Ovary (tissue), 10 donors: ENCODE results near the gene BORCS6. TPM values are rescaled to one million over a fixed set of nuclear protein-coding genes. Genes with fewer than 3 reads are reported as not detected.

ENCODE experiments used
- DNase-seq, 5 donors: peaks; one replicate each; pipeline ENCODE4 v3.0.0-alpha.2; 2019 to 2020
- H3K27ac ChIP-seq, 2 donors: fragments of 200-600 bp; one replicate each; pipeline versions ENCODE4 v1.5.1 to v1.8.0; 2019 to 2022
- H3K27me3 ChIP-seq: fragments of 200-600 bp; one replicate; pipeline ENCODE4 v1.8.0; 2022
- H3K36me3 ChIP-seq: fragments of 200-600 bp; sonication (generic); one replicate; pipeline ENCODE4 v1.5.1; 2019
- H3K4me1 ChIP-seq: one replicate; pipeline ENCODE4 v1.8.1; 2013; ENCODE audit warnings: mild to moderate bottlenecking, moderate library complexity; ENCODE audit not compliant: insufficient read depth
- H3K4me3 ChIP-seq: fragments of 200-600 bp; sonication (generic); one replicate; pipeline ENCODE4 v1.5.1; 2017
- H3K9me3 ChIP-seq, 2 donors: fragments of 200-600 bp in 1 of 2; sonication (generic) in 1 of 2; one replicate each; pipeline versions ENCODE4 v1.5.1 to v1.8.1; 2013 to 2019; ENCODE audit warnings: mild to moderate bottlenecking in 1 of 2, moderate library complexity in 1 of 2
- CTCF ChIP-seq, 3 donors: fragments of 450-650 bp in 2 of 3; fragments of 200-600 bp in 1 of 3; IDR thresholded peaks; one replicate each; pipeline versions ENCODE4 v1.5.1 to v1.8.0; 2016 to 2022; ENCODE audit warnings: antibody characterized with exemption in 3 of 3, mild to moderate bottlenecking in 1 of 3
- EP300 ChIP-seq: sonication (generic); formaldehyde crosslinking; IDR thresholded peaks from one replicate; pipeline ENCODE4 v1.6.1; 2017; ENCODE audit warnings: antibody characterized with exemption
- POLR2A ChIP-seq: fragments of 450-650 bp; IDR thresholded peaks from one replicate; pipeline ENCODE4 v1.6.1; 2017; ENCODE audit warnings: antibody characterized with exemption, mild to moderate bottlenecking, moderate library complexity
- WGBS, 3 donors: extraction: QIAGEN DNeasy Blood & Tissue Kit in 1 of 3; methylation state at CpG; one replicate each; pipeline versions ENCODE4 v1.1.5 to v1.1.7; 2013 to 2017; 5-methylcytosine and 5-hydroxymethylcytosine counted together
- intact Hi-C, 4 donors: fragments of 100-400 bp; cut with DNase I; formaldehyde crosslinking; loops; one replicate each; pipeline versions ENCODE4 v1.11.0 to v1.15.1; 2022 to 2023
- long read RNA-seq, 3 donors: library from polyadenylated mRNA in 2 of 3; unstranded in 2 of 3; transcript quantifications; one replicate each; pipeline ENCODE4 v2.0.0 and lab custom pipeline, GENCODE V29; 2021 to 2026
- polyA plus RNA-seq, 2 donors: library from polyadenylated mRNA; stranded (reverse); fragments of 200-250 nt in 1 of 2; fragments of 350-450 nt in 1 of 2; fragmentation: Illumina TruSeq in 1 of 2; extraction: RNeasy Lipid Tissue Mini Kit (QIAGEN cat#74804) in 1 of 2; gene quantifications; one replicate each; pipeline ENCODE4 v1.2.3, GENCODE V29; 2013 to 2014
- total RNA-seq, 7 donors: library from RNA; depleted of rRNA in 2 of 7; stranded (reverse); fragments of >200 nt in 2 of 7; fragmentation: NEBNext Ultra II Directional in 3 of 7; extraction: Animal tissue kit (Norgen Biotek cat#: 25700) in 3 of 7; gene quantifications; one replicate each; pipeline versions ENCODE4 v1.1.0 to v1.2.4, GENCODE V29; 2016 to 2023
- donor health status: DM: no; HTN: no; CAD: no; lungs with moderate emphysema.
- donor health status: DM: no; HTN: no; CAD: no.
- donor health status: Bipolar disorder and iron deficiency.
- donor health status: DM: yes; HTN: yes; CAD: no.
- donor health status: DM: no; HTN: no; CAD: no.
- donor health status: DM: yes; HTN: yes; CAD: no.

The BORCS6 gene
- total RNA-seq (1 to 10 TPM; 5.5 to 7.2 (median 6.7) TPM), polyA plus RNA-seq (1 to 10 TPM; 1.3 to 7.2 TPM)
- long read RNA-seq, donor 1, transcript BORCS6-201 (1 exons, 2,575 nt), result major isoform, 126 of 126 reads
- long read RNA-seq, donor 1, partial matches to known transcripts, result 0 of 126 reads
- long read RNA-seq, donor 1, other reads (novel, unspliced or antisense), result 0 of 126 reads
- long read RNA-seq, donor 2, partial matches to known transcripts, result 0 of 2 reads
- long read RNA-seq, donor 2, other reads (novel, unspliced or antisense), result 0 of 2 reads
- long read RNA-seq, donor 3, transcript BORCS6-201 (1 exons, 2,575 nt), result major isoform, 20 of 20 reads
- long read RNA-seq, donor 3, partial matches to known transcripts, result 0 of 20 reads
- long read RNA-seq, donor 3, other reads (novel, unspliced or antisense), result 0 of 20 reads

GRCh38 chr17:8189711-8190477 is at the start of gene BORCS6:
TSS of gene BORCS6 (minus strand) at chr17:8190180. CDS start at chr17:8190140, 40 bp downstream.
- H3K4me3 ChIP-seq, result peak within 1 kb of the TSS; percentile 97
- intact Hi-C loops, result loop anchor here (2.0 to 10.0 kb wide), 5 partner anchors 32 to 1175 kb away; partner anchors contain the start of genes HES7 (in 1 of the 4) and RNASEK (in 1 of the 4)

GRCh38 chr17:8237886-8238285 is 47.9 kb upstream of the BORCS6 start:
- TF ChIP-seq EP300, result no peak
- 87 to 92% (median 90%) methylated on average over 4 of the region's 4 CpGs for whole genome bisulfite sequencing, 3 donors
- H3K4me1 ChIP-seq, result no peaks in the 10 kb centered on the region
- intact Hi-C loops, result no loop called here
- H3K36me3 ChIP-seq, result no peaks in the 10 kb centered on the region
- no peak overlapping the region for H3K4me3 ChIP-seq
- H3K27ac ChIP-seq, result no peak overlapping the region
- H3K27me3 ChIP-seq, result no peaks in the 10 kb centered on the region
- no peaks in the 10 kb centered on the region for H3K9me3 ChIP-seq
- DNase-seq, result no peak

More at GRCh38 chr17:8189711-8190477, at the start of gene BORCS6:
- Histone ChIP-seq H3K36me3 (no peaks in the 10 kb centered on the region), H3K4me1 (peaks cover 16% of the 10 kb centered on the region), H3K27me3 (no peaks in the 10 kb centered on the region), H3K27ac (peak within 1 kb of the TSS; percentile 72 to 84), H3K9me3 (no peaks in the 10 kb centered on the region)
- WGBS, 3 donors, result 0 to 1% (median 0%) methylated on average over 40 to 70 of the region's 70 CpGs
- DNase-seq, result peak; percentile 94 to 97 (median 95)
- TF ChIP-seq EP300 (no peak), CTCF (IDR thresholded peaks at IDR 0.05) (no peak), POLR2A (peak; percentile 82)

GRCh38 chr17:8237175-8237574 is 47.2 kb upstream of the BORCS6 start:
- H3K36me3 ChIP-seq, result no peaks in the 10 kb centered on the region
- H3K27me3 ChIP-seq, result no peaks in the 10 kb centered on the region
- no peaks in the 10 kb centered on the region for H3K9me3 ChIP-seq
- TF ChIP-seq CTCF (IDR thresholded peaks at IDR 0.05), result no peak
- TF ChIP-seq POLR2A, result no peak
- no peak for TF ChIP-seq EP300
- DNase-seq, result no peak
- 44 to 73% (median 57%) methylated on average over 7 of the region's 7 CpGs for WGBS, 3 donors
- no peak overlapping the region for H3K4me3 ChIP-seq
- intact Hi-C loops, result no loop called here
- H3K27ac ChIP-seq, result no peak overlapping the region
- no peaks in the 10 kb centered on the region for H3K4me1 ChIP-seq

GRCh38 chr17:8235676-8236075 is 45.7 kb upstream of the BORCS6 start:
- TF ChIP-seq POLR2A (no peak), CTCF (IDR thresholded peaks at IDR 0.05) (no peak), EP300 (no peak)
- Histone ChIP-seq H3K27me3 (no peaks in the 10 kb centered on the region), H3K36me3 (no peaks in the 10 kb centered on the region), H3K4me3 (no peak overlapping the region), H3K9me3 (no peaks in the 10 kb centered on the region), H3K4me1 (no peaks in the 10 kb centered on the region), H3K27ac (no peak overlapping the region)
- no peak for DNase-seq
- intact Hi-C loops, result no loop called here
- 92 to 95% (median 95%) methylated on average over 7 of the region's 7 CpGs for WGBS, 3 donors
